HG02759 (cell line): ENCODE results near the gene CD47.

ENCODE experiments used
- ATAC-seq: cut with Tn5 transposase; IDR thresholded peaks from one replicate; pipeline ENCODE4 v1.9.1; 2021; ENCODE audit warnings: mild to moderate bottlenecking, moderate library complexity; ENCODE audit not compliant: unreplicated experiment

Gene CD47

GRCh38 chr3:108018552-108018951 is 72.3 kb downstream of the CD47 start:
- ATAC-seq = no peak

GRCh38 chr3:108017587-108017986 is 73.2 kb downstream of the CD47 start:
- ATAC-seq = no peak

GRCh38 chr3:108014943-108015342 is 75.9 kb downstream of the CD47 start:
- ATAC-seq = no peak

- no peak for ATAC-seq
Observed at GRCh38 chr3:108013141-108014055, 77.4 kb downstream of the CD47 start.

- ATAC-seq = no peak
Observed at GRCh38 chr3:108012304-108012703, 78.5 kb downstream of the CD47 start.

GRCh38 chr3:108011616-108012015 is 79.2 kb downstream of the CD47 start:
- ATAC-seq = no peak

GRCh38 chr3:108008931-108009639 is 81.7 kb downstream of the CD47 start:
- ATAC-seq = no peak

- no peak for ATAC-seq
Observed at GRCh38 chr3:108008106-108008505, 82.7 kb downstream of the CD47 start.

- no peak for ATAC-seq
Observed at GRCh38 chr3:108006881-108007331, 83.9 kb downstream of the CD47 start.

- ATAC-seq = no peak
Observed at GRCh38 chr3:108006077-108006771, 84.6 kb downstream of the CD47 start.

- ATAC-seq = no peak
Observed at GRCh38 chr3:108004647-108005046, 86.2 kb downstream of the CD47 start.

GRCh38 chr3:108001457-108001856 is 89.4 kb downstream of the CD47 start:
- no peak for ATAC-seq

GRCh38 chr3:107999215-107999775 is 91.5 kb downstream of the CD47 start:
- no peak for ATAC-seq

- no peak for ATAC-seq
Observed at GRCh38 chr3:107997671-107998070, 93.2 kb downstream of the CD47 start.

- no peak for ATAC-seq
Observed at GRCh38 chr3:107995823-107996222, 95.0 kb downstream of the CD47 start.

GRCh38 chr3:107994956-107995715 is 95.7 kb downstream of the CD47 start:
- ATAC-seq = no peak

GRCh38 chr3:107994181-107994580 is 96.7 kb downstream of the CD47 start:
- no peak for ATAC-seq

GRCh38 chr3:107993771-107994170 is 97.1 kb downstream of the CD47 start:
- ATAC-seq = no peak
